AG04450 (cell line): Measurements from ENCODE around the gene C22orf23. TPM values are rescaled to one million over a fixed set of nuclear protein-coding genes. Genes with fewer than 3 reads are reported as not detected.

ENCODE experiments used
- CTCF ChIA-PET: fragments of 300-600, 350-600 bp; formaldehyde crosslinking; extraction: SDS; loops from one replicate; lab custom pipeline; 2022; ENCODE audit warnings: antibody characterized with exemption, inconsistent platforms; lab: Charles Lee
- POLR2A ChIA-PET: fragments of 350-600 bp; formaldehyde crosslinking; extraction: SDS; loops from one replicate; lab custom pipeline; 2021; ENCODE audit warnings: antibody characterized with exemption, inconsistent platforms; lab: Yijun Ruan, JAX
- DNase-seq: peaks from one replicate; pipeline ENCODE4 v3.0.0-alpha.2; 2011; ENCODE audit warnings: low read depth, low spot score
- H3K27ac ChIP-seq: one replicate; pipeline ENCODE4 v1.5.1; 2012; ENCODE audit warnings: low read depth, low read length, control low read depth
- H3K27me3 ChIP-seq: one replicate; pipeline ENCODE4 v1.6.0; 2012; ENCODE audit warnings: low read length; ENCODE audit not compliant: control insufficient read depth, insufficient read depth
- H3K4me3 ChIP-seq: 2 replicates; pipeline ENCODE4 v1.5.1; 2011; ENCODE audit warnings: mild to moderate bottlenecking, low read depth, low read length, control low read depth
- H3K9me3 ChIP-seq: 2 replicates; pipeline ENCODE4 v1.5.1; 2012; ENCODE audit warnings: low read length; ENCODE audit not compliant: control insufficient read depth, insufficient read depth
- polyA plus RNA-seq: library from polyadenylated mRNA; depleted of rRNA; stranded (reverse); fragments of >200 nt; gene quantifications from 2 replicates; pipeline ENCODE4 v1.2.3, GENCODE V29; 2011
- TF ChIP-seq, protein P1 (sequence below): IDR thresholded peaks from 2 replicates; pipeline ENCODE4 v1.5.1; 2011; ENCODE audit warnings: low read depth, low read length, control low read depth, inconsistent platforms

The C22orf23 gene
- polyA plus RNA-seq, 1 experiment, result 0.55 TPM

DNA sequence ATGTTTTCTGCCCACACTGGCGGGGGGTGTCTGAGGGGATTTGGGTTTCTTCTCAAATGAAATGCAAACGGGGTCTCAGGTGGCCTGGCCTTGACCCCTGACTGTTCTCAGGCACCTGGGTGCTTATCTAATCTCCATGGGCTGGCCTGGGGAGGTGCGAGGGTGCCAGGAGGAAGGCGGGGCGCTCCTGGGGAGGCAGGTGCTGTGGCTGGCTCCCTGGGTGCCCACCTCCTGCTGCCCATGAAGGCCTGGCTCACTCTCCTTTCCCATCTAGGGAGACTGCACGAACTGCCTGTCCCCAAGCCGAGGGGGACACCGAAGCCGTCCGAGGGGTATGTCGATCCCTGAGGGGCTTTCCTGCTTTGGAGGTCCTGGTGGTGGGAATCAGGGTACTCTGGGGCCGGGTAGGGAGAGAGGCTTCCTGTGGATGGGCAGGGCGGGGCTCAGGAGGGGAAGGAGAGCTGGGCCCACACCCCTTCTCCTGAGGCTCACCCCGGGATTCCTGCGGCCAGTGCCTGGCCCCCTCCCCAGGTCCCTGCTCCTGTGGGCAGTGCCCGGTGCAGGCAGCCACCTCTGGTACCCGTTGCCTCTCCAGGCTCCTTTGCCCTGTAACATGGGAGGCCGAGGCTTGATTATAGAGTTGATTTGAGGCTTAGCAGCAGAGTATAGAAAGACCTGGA is 28.9 kb downstream of the C22orf23 start:
- Histone ChIP-seq H3K27ac (no peak overlapping the region), H3K27me3 (no peaks in the 10 kb centered on the region), H3K9me3 (no peaks in the 10 kb centered on the region), H3K4me3 (no peak overlapping the region)
- POLR2A ChIA-PET, result interaction anchor here (1.0 kb wide), 1 partner anchor 10 kb away, joined by 3 read pairs; no protein-coding TSS in a partner anchor
- DNase-seq, result no peak
- TF ChIP-seq, protein P1, sequence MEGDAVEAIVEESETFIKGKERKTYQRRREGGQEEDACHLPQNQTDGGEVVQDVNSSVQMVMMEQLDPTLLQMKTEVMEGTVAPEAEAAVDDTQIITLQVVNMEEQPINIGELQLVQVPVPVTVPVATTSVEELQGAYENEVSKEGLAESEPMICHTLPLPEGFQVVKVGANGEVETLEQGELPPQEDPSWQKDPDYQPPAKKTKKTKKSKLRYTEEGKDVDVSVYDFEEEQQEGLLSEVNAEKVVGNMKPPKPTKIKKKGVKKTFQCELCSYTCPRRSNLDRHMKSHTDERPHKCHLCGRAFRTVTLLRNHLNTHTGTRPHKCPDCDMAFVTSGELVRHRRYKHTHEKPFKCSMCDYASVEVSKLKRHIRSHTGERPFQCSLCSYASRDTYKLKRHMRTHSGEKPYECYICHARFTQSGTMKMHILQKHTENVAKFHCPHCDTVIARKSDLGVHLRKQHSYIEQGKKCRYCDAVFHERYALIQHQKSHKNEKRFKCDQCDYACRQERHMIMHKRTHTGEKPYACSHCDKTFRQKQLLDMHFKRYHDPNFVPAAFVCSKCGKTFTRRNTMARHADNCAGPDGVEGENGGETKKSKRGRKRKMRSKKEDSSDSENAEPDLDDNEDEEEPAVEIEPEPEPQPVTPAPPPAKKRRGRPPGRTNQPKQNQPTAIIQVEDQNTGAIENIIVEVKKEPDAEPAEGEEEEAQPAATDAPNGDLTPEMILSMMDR, result no peak
- CTCF ChIA-PET, result no interaction called here

DNA sequence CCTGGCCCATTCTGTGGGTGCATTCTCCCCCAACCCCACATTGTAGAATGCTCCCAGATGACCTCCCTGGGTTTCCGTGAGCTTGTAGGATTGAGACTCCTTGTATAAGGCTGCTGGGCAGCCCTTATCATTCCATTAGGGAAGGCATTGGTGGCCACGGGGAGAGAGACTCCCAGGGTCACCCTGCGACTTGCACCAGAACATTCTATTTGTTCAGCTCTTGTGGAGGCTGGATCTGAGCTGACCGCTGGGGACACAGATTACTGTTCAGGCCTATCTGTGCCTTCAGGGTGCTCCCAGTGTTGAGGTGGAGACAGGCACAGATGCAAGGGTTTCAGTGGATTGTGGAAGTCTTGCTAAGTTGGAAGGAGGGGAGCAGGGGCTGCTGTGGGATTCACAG is 29.5 kb downstream of the C22orf23 start:
- no peaks in the 10 kb centered on the region for H3K27me3 ChIP-seq
- no peak for DNase-seq
- ChIA-PET CTCF (no interaction called here), POLR2A (no interaction called here)
- no peak overlapping the region for H3K27ac ChIP-seq
- TF ChIP-seq, protein P1, result no peak
- H3K4me3 ChIP-seq, result no peak overlapping the region
- H3K9me3 ChIP-seq, result no peaks in the 10 kb centered on the region

DNA sequence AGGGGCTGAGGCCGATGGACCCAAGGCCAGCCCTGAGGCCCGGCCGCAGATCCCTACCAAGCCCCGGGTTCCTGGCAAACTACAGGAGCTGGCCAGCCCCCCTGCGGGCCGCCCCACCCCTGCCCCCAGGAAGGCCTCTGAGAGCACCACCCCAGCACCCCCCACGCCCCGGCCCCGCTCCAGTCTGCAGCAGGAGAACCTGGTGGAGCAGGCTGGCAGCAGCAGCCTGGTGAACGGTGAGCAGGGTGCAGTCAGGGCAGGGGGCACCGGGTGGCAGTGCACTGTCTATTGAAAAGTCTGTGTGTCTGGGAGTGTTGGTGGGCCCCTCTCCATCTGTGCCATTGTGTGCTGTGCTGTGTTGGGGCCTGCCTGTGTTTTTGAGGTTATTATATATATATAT is 31.2 kb downstream of the C22orf23 start:
- no peak overlapping the region for H3K4me3 ChIP-seq
- DNase-seq, result no peak
- ChIA-PET POLR2A (interaction anchor here (0.7 kb wide), 1 partner anchor 23 kb away, joined by 4 read pairs; no protein-coding TSS in a partner anchor), CTCF (interaction anchor here (0.7 kb wide), 1 partner anchor 60 kb away, joined by 3 read pairs; no protein-coding TSS in a partner anchor)
- no peaks in the 10 kb centered on the region for H3K9me3 ChIP-seq
- TF ChIP-seq, protein P1, result no peak
- no peaks in the 10 kb centered on the region for H3K27me3 ChIP-seq
- no peak overlapping the region for H3K27ac ChIP-seq

DNA sequence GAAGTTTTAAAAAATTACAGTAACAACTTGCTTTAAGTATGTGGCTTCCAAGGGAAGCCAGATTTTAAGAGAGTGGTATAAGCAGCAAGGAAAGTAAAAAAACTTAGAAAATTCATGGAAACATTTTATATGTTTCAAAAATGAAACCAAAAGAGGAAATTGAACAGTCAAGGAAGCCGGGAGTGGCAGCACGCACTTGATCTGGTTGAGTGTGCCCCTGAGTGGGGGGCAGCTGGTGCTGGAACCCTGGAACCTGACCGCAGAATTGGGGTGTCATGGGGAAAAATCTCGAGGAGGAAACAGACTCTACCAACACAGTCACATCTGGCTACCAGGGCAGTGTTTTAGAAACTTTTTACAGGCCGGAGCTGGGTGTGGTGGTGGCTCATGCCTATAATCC is 33.3 kb downstream of the C22orf23 start:
- Histone ChIP-seq H3K27me3 (no peaks in the 10 kb centered on the region), H3K4me3 (no peak overlapping the region), H3K27ac (no peak overlapping the region), H3K9me3 (no peaks in the 10 kb centered on the region)
- ChIA-PET POLR2A (interaction anchor here (1.1 kb wide), 1 partner anchor 15 kb away, joined by 3 read pairs; no protein-coding TSS in a partner anchor), CTCF (interaction anchor here (0.6 to 1.6 kb wide), 2 partner anchors 14 to 17 kb away, joined by 5 to 8 read pairs; no protein-coding TSS in a partner anchor)
- TF ChIP-seq, protein P1, result no peak
- DNase-seq, result no peak

DNA sequence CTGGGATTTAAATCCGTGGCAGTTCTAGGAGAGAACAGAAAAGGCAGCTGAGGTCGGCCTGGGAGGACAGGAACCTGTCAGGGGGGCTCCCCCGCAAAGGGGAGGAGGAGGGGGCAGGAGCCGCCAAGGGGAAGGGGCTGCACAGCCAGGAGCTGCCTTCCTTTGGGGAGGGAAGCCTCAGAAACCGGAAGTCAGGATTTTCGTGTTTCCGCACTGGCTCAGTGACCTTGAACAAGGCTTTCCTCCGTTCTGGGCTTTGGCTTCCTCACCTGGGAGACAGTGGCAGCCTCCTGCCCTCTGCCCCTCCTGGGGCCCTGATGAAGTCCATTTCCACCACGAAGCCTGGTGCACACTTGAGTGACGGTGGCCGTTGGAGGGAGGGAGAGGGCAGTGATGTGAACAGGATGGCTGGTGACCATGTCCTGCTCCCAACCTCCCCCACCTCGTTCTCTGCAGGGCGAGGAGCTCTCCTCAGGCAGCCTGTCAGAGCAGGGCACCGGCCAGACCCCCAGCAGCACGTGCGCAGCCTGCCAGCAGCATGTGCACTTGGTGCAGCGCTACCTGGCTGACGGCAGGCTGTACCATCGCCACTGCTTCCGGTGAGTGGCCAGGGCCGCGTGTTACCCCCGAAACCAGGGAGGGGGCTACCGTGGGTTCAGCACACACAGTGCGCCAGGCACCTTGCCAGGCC is 34.7 kb downstream of the C22orf23 start:
- no peak for DNase-seq
- no peaks in the 10 kb centered on the region for H3K9me3 ChIP-seq
- TF ChIP-seq, protein P1, result no peak
- H3K27ac ChIP-seq, result no peak overlapping the region
- ChIA-PET CTCF (interaction anchor here (1.6 kb wide), 1 partner anchor 16 kb away, joined by 5 read pairs; no protein-coding TSS in a partner anchor), POLR2A (interaction anchor here (1.1 kb wide), 1 partner anchor 14 kb away, joined by 3 read pairs; no protein-coding TSS in a partner anchor)
- H3K4me3 ChIP-seq, result no peak overlapping the region
- H3K27me3 ChIP-seq, result no peaks in the 10 kb centered on the region
